Measurements from ENCODE around the gene WWC1. TPM values are rescaled to one million over a fixed set of nuclear protein-coding genes. Genes with fewer than 3 reads are reported as not detected.
A peak's percentile ranks its signal among the peaks of the same experiment; 100 is the strongest.
"Not testable (repeated sequence)": the region's sequence is repeated elsewhere in the genome, so short reads cannot be mapped to it uniquely, and the experiment has no call there.

The WWC1 gene
- total RNA-seq, 1 donor from 2014 or later, result 1.9 TPM

DNA sequence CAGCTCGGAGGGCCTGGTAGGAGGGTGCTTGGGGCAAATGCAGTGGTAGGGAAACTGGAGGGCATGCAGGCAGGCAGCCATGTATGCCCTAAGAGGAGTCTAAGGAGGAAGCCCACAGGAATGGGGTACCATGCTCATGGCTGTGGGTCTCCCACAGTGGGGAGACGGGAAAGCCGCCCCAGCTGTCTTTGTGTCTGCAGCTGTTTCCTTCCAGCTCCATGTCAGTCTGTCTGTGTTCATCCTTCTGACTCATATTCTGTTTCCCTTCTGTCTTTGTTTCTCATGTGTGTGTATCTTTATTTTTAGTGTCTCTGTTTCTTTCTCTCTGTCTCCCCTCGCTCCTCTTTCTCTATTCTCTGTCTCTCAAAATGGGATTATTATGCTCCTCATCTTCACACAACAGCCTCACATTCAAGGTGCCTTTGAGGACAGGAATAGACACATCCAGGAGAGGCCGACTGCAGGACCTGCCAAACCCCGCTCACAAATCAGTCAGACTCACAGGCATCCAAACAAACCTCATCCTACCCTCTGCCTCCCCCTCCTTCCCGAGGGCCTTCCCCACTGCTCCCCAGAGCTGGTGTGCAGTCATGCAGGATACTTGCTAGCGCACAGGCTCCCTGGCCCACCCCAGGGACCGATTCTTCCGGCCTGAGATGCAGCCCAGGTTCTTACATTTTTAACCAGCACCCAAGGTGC, 126.4 kb downstream of the WWC1 start:
- intact Hi-C loops (cut with DNase I), result no loop called here
- ATAC-seq (peak; percentile 74), DNase-seq (ENCODE audit: missing footprints) (no peak)

DNA sequence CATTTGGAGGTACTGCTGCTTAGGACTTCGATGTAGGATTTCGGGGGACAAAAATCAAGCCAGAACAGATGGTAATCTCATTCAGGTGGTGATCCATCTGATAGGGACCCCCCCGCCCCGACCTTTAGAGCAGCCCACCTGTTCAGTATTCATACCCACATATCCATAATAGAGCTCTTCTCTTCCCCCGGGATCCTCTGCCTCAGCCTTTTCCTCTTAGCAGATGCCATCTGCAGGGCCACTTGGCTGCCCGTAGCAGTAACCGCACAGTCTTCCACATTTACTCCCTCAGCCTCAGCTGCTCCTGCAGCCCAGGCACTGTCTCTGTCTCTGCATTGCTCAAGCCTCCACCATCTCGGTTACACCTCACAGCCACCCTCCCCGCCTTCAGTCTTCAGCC, 129.0 kb downstream of the WWC1 start:
- intact Hi-C loops (cut with DNase I), result no loop called here
- DNase-seq (ENCODE audit: missing footprints), result no peak
- ATAC-seq, result no peak

DNA sequence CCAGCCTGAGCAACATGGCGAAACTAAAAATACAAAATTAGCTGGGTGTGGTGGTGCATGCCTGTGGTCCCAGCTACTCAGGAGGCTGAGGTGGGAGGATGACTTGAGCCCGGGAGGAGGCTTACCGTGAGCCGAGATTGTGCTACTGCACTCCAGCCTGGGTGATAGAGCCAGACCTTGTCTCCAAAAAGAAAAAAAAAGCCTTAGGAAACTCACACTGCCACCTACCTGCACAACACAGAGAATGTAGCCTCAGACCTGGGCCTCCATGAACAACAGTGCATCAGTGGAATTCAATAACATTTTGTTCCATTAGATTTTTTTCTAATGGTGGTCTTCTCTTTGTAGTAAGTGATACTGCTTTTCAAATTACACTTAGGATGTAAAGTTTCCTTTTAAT, 131.0 kb downstream of the WWC1 start:
- no peak for ATAC-seq
- intact Hi-C loops (cut with DNase I), result no loop called here
- DNase-seq (ENCODE audit: missing footprints), result no peak

DNA sequence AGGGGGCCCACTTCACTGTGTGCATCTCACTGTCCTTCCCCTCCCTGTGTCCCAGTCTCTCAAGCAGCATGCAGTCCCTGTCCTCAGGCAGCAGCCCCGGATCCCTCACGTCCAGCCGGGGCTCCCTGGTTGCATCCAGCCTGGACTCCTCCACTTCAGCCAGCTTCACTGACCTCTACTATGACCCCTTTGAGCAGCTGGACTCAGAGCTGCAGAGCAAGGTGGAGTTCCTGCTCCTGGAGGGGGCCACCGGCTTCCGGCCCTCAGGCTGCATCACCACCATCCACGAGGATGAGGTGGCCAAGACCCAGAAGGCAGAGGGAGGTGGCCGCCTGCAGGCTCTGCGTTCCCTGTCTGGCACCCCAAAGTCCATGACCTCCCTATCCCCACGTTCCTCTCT, 132.0 kb downstream of the WWC1 start:
- intact Hi-C loops (cut with DNase I), result no loop called here
- no peak for ATAC-seq
- DNase-seq (ENCODE audit: missing footprints), result no peak

DNA sequence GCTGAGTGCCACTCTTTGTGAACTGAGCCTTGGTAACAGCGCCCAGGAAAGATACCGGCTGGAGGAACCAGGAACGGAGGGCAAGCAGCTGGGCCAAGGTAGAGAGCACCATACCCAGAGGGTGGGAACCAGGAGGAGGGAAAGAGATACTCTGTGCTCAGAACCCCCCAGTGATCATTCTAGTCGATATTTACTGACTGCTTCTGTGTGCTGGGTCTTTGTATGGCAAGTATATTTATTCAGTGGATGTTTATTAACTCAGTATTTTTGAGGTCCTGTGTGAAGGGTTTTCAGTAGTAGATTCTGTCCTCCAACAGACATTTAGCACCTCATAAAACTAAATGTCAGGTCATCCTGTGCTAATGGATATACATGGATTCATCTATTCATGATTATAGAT, 132.5 kb downstream of the WWC1 start:
- DNase-seq (ENCODE audit: missing footprints), result no peak
- ATAC-seq, result no peak
- intact Hi-C loops (cut with DNase I), result no loop called here

DNA sequence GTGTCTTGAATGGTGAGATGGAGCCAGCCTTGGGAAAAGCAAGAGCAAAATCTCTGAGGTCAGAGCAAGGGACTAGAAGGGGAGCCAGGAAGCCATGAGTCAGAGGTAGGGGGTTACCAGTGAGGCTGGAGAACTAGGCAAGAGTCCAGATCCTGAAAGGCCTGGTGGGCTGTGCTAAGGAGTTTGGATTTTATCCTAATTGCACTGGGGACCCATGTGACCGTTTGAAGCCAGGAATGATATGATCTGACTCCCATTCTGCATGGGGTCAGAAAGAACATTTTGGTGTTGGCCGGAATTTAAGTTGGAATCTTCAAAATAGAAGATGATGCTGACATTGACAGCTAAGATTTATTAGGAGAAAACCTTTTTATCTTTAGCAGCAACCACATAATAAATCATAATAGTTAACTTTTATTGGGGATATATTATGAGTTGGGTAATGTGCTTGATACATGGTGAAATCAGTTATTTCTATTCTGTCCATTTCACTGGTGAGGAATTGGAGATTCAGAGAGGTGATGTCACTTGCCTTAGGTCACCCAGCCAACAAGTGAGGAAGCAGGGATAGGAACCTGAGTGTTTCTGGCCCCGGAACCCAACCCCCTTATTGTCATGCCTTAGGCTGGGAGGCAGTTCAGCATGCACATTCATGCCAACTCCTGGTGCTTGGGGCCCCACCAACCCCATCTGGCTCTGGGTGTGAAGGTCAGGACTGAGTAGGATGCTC, 133.3 kb downstream of the WWC1 start:
- intact Hi-C loops (cut with DNase I), result no loop called here
- ATAC-seq (no peak), DNase-seq (ENCODE audit: missing footprints) (no peak)

DNA sequence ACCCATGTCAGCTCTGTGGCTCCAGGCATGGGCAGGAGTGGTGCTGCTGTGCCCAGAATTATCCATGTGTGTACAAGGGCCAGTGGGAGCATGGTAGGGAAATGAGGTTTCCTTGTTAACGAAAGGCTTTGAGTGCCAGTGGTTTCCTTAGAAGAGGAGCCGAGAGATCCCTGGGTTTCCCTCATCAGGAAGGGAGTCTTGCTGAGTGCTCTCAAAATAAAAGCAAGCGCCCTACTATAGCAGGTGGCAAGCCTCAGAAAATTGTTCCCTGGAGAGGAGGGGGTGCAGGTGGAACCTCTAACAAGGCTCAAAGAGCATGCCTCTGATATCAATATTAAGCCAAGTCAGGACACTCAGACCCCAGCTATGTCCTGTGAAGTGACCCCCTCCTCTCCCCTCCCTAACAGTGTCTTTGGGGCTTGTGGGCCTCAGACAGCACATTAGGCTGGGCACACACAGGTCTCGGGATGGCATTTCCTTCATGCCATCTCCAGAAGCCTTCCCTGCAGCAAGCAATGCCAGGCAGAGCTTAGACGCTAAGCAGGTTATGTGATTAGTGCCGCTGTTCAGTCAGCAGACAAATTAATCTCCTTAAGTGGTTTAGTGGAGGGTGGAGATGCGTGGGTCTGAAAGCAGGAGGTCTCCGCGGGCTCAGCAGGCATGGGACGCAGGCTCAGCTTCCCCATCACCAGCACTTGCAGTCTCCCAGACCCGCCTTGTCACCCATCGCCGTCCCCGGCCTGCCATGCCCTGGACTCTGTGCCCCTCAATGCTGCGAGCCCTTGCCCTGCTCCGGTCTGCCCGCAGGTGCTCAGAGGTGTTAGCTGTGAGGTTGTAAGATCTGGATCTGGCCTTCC, 134.8 kb downstream of the WWC1 start:
- ATAC-seq, result no peak
- intact Hi-C loops (cut with DNase I), result no loop called here
- DNase-seq (ENCODE audit: missing footprints), result no peak

DNA sequence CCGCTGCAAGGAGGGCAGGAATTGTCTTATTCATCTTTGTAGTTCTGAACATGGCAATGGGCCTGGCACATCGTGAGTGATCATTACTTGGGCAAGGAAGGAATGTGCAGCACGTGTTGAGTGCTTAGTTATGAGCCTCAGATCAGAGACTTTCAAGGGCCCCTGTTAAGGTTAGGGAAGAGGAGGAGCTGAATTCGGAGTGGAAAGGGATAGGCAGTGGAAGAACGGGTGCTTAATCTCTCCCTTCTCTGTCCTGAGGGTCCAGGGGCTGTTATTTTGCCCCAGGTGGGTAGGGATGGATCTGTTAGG, 135.4 kb downstream of the WWC1 start:
- intact Hi-C loops (cut with DNase I), result no loop called here

DNA sequence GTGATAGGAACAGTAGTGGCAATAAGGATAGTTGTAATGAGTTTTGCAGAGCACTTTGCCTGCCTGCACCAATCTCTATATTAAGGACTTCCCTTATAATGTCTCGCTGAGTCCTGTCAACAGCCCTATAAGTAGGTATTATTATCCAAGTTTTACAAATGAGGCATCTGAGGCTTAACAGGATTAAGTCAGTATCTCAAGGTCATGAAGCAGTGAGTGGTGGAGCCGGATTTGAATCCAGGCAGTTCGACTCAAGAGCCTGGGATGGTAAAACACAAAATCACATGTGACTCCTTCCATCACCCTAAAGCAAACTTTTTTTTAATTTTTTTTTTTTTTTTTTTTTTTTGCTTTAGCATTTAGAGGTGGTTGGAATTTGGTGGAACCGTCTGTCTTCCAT, 135.8 kb downstream of the WWC1 start:
- DNase-seq (ENCODE audit: missing footprints), result no peak
- intact Hi-C loops (cut with DNase I), result no loop called here
- no peak for ATAC-seq

More for the DNA sequence above, 135.4 kb downstream of the WWC1 start:
- ATAC-seq, result no peak
- DNase-seq (ENCODE audit: missing footprints), result no peak

DNA sequence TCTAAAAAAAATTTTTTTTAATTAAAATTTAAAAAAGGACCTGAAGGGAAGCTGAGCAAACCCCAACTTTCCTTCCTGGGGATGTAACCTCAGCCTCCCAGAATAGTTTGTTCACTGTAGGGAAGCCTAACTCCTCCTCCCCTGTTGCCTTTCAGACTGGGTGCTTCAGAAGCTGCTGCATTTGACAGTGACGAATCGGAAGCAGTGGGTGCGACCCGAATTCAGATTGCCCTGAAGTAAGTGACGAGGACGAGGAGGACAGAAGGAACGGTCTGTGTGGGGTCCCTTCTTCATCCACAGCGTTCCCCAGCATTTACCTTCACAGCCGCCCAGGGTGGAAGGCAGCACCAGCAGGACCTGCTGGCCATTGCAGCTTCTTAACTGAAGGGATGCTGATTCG, 137.1 kb downstream of the WWC1 start:
- no peak for DNase-seq (ENCODE audit: missing footprints)
- no peak for ATAC-seq
- intact Hi-C loops (cut with DNase I), result no loop called here

DNA sequence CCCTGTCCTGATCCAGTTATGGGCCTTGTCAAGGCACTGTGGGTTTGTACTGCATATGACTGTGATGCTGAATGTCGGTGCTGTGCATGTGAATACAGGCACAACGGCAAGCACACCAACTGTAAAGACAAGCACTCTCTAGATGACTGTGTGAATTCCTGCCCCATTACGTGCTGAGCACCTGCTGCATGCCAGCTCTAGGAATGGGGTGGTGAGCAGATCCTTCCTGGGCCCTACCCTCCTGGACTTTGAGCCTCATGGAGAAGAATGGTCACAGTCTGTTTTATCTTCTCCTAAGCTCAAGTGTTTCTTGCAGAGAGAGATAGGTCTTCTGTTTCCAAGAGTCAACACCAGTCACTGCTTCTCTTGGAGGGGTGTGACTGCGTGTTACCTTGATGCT, 138.9 kb downstream of the WWC1 start:
- intact Hi-C loops (cut with DNase I), result no loop called here
- DNase-seq (ENCODE audit: missing footprints) (no peak), ATAC-seq (no peak)

DNA sequence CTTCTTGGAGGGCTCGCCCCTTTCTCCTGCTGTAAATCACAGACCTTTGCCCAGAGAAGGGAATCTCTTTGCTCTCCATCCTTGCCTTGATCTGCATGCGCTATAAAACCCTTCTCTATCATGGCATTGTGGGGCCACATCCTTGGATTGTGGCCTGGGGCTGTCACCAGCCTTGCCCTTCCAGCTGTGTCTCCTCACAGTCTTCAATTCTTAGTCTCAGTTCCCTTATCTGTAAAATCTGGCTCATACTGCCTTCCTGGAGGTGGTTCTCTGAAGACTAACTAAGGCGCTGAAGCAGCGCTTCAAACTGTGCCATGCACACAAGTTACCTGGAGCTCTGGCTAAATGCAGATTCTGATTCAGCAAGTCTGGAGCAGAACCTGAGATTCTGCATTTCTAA, 141.5 kb downstream of the WWC1 start:
- intact Hi-C loops (cut with DNase I), result no loop called here
- no peak for DNase-seq (ENCODE audit: missing footprints)
- ATAC-seq, result no peak

DNA sequence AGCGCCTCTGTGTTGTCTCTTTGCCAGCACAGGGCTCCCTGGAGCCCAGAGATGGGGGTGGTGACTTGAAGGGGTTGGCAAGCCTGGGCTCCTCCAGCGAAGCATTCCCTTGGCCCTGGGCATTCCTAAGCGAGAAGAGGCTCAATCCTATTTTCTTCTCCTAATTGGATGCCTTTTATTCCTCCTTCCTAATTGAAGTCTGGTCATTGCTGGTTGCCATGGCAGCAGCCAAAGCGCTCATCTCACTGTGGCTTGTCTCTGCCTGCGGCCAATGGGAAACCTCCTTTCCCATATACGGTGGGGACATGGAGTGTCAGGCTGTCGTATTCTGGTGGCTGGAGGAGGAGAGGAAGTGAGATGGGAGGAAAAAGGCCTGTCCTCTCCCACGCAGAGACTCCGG, 142.6 kb downstream of the WWC1 start:
- intact Hi-C loops (cut with DNase I), result no loop called here
- no peak for DNase-seq (ENCODE audit: missing footprints)
- no peak for ATAC-seq

DNA sequence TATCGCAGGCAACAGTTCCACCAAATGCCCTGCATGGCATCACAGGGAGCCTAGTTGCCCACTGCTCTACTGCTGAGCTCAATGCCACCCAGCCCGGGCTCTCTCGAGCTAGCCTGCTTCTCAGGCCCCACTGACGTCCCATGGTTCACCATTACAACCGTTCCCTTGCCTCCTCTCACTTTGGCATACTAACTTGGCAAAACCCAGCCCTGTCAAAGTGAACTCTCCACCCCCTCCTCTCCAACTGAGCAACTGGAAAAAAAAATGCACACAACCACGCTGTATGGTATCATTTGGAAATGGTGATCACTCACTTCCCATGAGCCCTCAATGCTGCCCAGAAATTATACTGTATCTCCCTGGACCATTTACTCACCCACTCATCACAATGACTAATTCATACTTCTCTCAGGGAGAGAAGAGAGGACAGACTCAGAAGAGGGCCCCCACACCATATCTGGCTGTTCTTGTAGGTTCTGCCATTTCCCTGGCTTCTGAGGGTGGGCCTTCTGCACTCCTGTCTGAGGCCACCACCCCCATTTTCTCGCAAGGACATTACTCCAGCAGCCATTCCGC, 143.4 kb downstream of the WWC1 start:
- no peak for DNase-seq (ENCODE audit: missing footprints)
- intact Hi-C loops (cut with DNase I), result no loop called here
- no peak for ATAC-seq

DNA sequence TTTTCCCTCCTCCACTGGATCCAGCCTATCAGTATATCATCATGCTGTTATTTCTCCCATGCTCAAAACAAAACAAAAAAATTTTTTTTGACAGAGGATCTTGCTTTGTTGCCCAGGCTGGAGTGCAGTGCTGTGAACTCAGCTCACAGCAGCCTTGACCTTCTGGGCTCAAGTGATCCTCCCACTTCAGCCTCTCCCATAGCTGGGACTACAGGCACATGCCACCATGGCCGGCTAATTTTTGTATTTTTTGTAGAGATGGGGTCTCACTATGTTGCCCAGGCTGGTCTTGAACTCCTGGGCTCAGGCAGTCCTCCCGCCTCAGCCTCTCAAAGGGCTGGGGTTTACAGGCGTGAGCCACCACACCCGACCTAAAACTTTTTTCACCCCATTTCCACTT, 143.9 kb downstream of the WWC1 start:
- intact Hi-C loops (cut with DNase I); DNase-seq (ENCODE audit: missing footprints); ATAC-seq: not testable (repeated sequence)

DNA sequence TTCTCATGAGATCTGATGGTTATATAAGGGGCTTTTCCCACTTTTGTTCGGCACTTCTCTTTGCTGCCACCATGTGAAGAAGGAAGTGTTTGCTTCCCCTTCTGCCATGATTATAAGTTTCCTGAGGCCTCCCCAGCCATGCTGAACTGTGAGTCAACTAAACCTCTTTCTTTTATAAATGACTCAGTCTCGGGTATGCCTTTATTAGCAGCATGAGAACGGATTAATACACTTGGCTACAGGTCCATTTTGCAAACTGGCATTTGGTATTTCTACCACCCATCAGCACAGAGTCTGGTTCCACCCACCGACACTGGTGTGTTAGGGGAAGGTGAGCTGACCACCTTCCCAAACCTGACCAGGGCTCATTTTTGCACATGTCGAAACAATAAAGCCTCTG, 146.9 kb downstream of the WWC1 start:
- DNase-seq (ENCODE audit: missing footprints), result no peak
- no peak for ATAC-seq
- intact Hi-C loops (cut with DNase I), result no loop called here

DNA sequence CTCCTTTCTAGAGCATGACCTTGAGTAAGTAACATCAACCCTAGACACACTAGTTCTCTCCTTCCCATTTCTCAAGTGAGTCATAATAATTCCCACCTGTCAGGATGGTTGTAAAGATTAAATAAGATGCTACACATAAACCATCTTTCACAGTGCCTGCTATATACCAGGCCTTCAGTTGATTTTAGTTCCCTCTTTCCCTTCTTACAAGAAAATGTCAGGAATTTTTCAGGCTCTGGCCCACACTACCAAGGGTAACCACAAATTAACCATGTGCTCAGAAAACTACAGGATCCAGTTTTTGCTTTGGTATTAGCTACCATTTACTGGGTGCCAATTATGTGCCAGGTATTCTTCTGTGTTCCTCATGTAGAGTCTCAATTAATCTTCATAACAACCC, 152.1 kb downstream of the WWC1 start:
- ATAC-seq (no peak), DNase-seq (ENCODE audit: missing footprints) (no peak)
- intact Hi-C loops (cut with DNase I), result no loop called here

DNA sequence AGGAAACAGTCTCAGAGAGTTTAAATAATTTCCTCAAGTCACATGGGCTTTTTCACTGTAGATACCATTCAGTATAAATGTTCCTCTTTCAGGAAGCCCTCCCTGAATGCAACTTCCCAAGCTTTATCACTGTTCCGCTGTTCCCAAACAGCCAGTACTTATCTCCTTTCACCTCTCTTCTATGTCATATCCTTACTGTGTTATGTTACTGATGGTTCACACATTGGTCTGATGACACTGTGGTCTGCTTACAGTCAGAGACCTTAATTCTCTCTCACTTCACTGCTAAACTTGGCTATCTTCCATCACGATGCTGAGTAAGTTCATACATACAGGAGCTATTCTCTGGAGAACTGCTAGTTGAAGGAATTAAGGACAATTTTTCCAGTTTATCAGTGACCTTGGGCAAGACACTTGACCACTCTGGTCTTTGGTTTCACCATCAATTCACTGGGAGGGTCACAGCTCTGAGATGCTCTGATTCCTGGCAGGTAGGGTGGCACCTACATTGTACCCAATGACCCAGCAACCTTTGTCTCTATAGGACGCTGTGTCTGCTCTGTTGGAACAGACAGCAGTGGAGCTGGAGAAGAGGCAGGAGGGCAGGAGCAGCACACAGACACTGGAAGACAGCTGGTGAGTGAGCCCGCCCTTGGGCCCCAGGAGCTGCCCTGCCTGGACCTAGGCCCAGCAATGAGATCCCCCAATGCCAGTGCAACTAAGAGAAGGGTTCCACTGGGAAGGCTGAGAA, 152.7 kb downstream of the WWC1 start:
- ATAC-seq (peak; percentile 84), DNase-seq (ENCODE audit: missing footprints) (no peak)
- intact Hi-C loops (cut with DNase I), result no loop called here

DNA sequence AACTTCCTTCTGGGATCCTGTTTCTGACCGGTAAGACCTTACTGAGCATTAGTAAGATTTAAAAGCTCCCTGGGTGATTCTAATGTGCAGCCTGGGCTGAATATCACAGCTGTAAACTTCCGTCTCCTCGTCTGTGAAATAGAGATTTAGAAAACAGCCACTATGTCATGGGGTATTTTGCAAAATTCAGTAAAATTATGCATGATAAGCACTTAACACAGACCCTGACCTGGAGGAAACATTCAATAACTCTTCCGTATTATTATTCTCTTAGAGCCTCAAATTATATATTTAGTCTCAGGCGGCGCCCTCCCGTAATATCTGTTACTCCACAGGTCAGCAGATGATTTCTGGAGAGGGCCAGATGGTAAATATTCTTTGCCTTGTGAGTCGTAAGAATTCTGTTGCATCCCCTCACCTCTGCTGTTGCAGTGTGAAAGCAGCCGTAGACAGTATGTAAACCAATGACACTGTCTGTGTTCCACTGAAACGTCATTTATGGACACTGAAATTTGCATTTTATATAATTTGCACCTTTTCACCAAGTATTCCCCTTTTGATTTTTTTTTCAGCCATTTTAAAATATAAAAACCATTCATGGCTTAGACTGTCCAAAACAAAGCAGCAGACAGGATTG, 155.7 kb downstream of the WWC1 start:
- intact Hi-C loops (cut with DNase I), result no loop called here
- DNase-seq (ENCODE audit: missing footprints), result no peak
- no peak for ATAC-seq
